ENCODE measurements around the gene TMEM185A.

TMEM185A gene

GRCh38 chrX:149650162-149650561 lies 18.6 kb upstream of the TMEM185A start:
- ChIA-PET CTCF (no interaction called here), POLR2A (no interaction called here)
- no peak for DNase-seq (ENCODE audit: low read depth, low spot score)
- no peak overlapping the region for H3K4me3 ChIP-seq (ENCODE audit: low read depth, low read length)
- TF ChIP-seq, protein P1, sequence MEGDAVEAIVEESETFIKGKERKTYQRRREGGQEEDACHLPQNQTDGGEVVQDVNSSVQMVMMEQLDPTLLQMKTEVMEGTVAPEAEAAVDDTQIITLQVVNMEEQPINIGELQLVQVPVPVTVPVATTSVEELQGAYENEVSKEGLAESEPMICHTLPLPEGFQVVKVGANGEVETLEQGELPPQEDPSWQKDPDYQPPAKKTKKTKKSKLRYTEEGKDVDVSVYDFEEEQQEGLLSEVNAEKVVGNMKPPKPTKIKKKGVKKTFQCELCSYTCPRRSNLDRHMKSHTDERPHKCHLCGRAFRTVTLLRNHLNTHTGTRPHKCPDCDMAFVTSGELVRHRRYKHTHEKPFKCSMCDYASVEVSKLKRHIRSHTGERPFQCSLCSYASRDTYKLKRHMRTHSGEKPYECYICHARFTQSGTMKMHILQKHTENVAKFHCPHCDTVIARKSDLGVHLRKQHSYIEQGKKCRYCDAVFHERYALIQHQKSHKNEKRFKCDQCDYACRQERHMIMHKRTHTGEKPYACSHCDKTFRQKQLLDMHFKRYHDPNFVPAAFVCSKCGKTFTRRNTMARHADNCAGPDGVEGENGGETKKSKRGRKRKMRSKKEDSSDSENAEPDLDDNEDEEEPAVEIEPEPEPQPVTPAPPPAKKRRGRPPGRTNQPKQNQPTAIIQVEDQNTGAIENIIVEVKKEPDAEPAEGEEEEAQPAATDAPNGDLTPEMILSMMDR (IDR thresholded peaks at IDR 0.05; ENCODE audit: insufficient read depth, low read length, missing control alignments) = no peak

DNA sequence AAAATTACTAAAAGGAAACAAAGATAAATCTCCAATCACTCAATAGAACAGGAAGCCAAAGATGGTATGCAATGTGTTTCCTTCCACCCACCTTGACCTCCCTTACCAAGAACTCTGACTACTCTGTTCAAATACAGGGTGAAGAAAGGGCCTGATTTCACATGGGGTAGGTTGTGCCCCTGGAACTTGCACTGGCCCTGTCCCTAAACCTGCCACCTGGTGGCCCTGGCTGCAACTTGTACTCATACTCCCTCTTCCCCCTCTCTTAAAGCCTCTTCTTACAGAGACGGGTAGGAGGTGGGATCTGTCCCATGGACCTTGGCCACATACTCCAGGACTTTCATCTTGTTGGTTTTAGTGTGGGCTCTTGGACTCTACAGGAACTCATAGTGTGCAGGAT lies 17.3 kb upstream of the TMEM185A start:
- TF ChIP-seq, protein P1 (IDR thresholded peaks at IDR 0.05; ENCODE audit: insufficient read depth, low read length, missing control alignments) = no peak
- H3K4me3 ChIP-seq (ENCODE audit: low read depth, low read length) = no peak overlapping the region
- ChIA-PET CTCF (no interaction called here), POLR2A (no interaction called here)
- DNase-seq (ENCODE audit: low read depth, low spot score) = no peak

DNA sequence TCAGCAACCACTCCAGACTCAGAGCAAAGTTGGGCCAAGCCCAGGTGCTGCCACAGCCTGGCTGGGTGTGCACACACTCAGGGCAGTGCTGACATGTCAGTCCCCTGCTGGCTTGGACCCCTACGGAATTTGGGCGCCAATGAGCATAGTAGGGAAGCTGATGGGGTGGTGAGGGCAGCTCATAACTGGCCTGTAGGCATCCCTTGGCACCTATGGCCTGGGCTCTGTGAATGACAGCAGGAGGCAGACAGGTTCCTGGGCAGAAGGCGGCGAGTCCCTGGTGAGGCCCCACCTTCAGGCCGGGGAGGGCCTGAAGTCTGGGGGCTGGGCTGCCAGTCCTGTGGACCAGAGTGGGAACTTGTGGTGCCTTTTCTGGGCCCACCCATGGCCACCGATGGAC lies 15.9 kb upstream of the TMEM185A start:
- ChIA-PET CTCF (no interaction called here), POLR2A (no interaction called here)
- H3K4me3 ChIP-seq (ENCODE audit: low read depth, low read length) = no peak overlapping the region
- DNase-seq (ENCODE audit: low read depth, low spot score) = no peak
- TF ChIP-seq, protein P1 (IDR thresholded peaks at IDR 0.05; ENCODE audit: insufficient read depth, low read length, missing control alignments) = no peak

DNA sequence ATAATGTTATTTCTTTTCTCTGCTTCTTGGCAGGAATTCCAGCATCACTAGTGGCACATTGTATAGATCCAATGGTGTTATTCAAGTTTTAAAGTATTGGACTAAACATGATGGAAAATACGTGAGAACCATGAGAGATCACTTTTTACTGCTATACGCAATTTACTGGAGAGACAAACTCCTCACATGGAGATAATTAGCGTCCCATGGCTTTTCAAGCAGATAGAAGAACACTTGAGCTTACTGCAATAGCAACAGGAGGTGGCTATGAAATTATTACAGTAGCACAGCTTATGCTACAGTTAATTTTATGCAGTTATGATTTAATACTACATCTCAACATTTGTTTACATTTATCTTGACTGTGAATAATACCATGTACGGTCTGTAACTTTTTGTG lies 11.9 kb upstream of the TMEM185A start:
- TF ChIP-seq, protein P1 (IDR thresholded peaks at IDR 0.05; ENCODE audit: insufficient read depth, low read length, missing control alignments) = no peak
- DNase-seq (ENCODE audit: low read depth, low spot score) = no peak
- H3K4me3 ChIP-seq (ENCODE audit: low read depth, low read length) = no peak overlapping the region
- ChIA-PET CTCF (no interaction called here), POLR2A (no interaction called here)

- H3K4me3 ChIP-seq (ENCODE audit: low read depth, low read length) = no peak overlapping the region
These were observed 10.2 kb upstream of the TMEM185A start for GRCh38 chrX:149641835-149642234.

GRCh38 chrX:149641432-149641831 lies 9.8 kb upstream of the TMEM185A start:
- DNase-seq (ENCODE audit: low read depth, low spot score) = no peak
- CTCF ChIA-PET = no interaction called here
- no peak overlapping the region for H3K4me3 ChIP-seq (ENCODE audit: low read depth, low read length)
- TF ChIP-seq, protein P1 (IDR thresholded peaks at IDR 0.05; ENCODE audit: insufficient read depth, low read length, missing control alignments) = no peak
- POLR2A ChIA-PET = no interaction called here

More at GRCh38 chrX:149641835-149642234, 10.2 kb upstream of the TMEM185A start:
- CTCF ChIA-PET = no interaction called here
- TF ChIP-seq, protein P1 (IDR thresholded peaks at IDR 0.05; ENCODE audit: insufficient read depth, low read length, missing control alignments) = no peak
- POLR2A ChIA-PET = no interaction called here
- no peak for DNase-seq (ENCODE audit: low read depth, low spot score)
